HepG2 (cell line): Measurements from ENCODE around the gene UBC. TPM values are rescaled to one million over a fixed set of nuclear protein-coding genes. Genes with fewer than 3 reads are reported as not detected.
A peak's percentile ranks its signal among the peaks of the same experiment; 100 is the strongest.

ENCODE experiments used
- ARNT ChIP-seq: fragments of 450-650 bp; IDR thresholded peaks from 2 replicates; pipeline ENCODE4 v1.6.1; 2017
- MTA3 ChIP-seq: sonication (generic); formaldehyde crosslinking; IDR thresholded peaks from 2 replicates; pipeline ENCODE4 v1.4.0; 2020; ENCODE audit warnings: missing genetic modification reagents
- NCOA2 ChIP-seq: sonication (generic); formaldehyde crosslinking; IDR thresholded peaks from 2 replicates; pipeline ENCODE4 v1.8.0; 2022; ENCODE audit warnings: inconsistent platforms
- PCBP2 ChIP-seq: fragments of 200-400 bp; formaldehyde crosslinking; optimal IDR thresholded peaks from 2 replicates; pipeline ENCODE3; 2018; ENCODE audit warnings: low read length, low read depth; ENCODE audit not compliant: poor library complexity, severe bottlenecking
- PLSCR1 ChIP-seq: sonication (generic); formaldehyde crosslinking; IDR thresholded peaks from 2 replicates; pipeline ENCODE4 v1.5.0; 2020; ENCODE audit warnings: missing genetic modification reagents, mild to moderate bottlenecking, borderline replicate concordance
- SKIL ChIP-seq: sonication (generic); formaldehyde crosslinking; IDR thresholded peaks from 2 replicates; pipeline ENCODE4 v1.8.0; 2022; ENCODE audit warnings: missing genetic modification reagents, mild to moderate bottlenecking, moderate library complexity, borderline replicate concordance
- SOX6 ChIP-seq, 2 experiments: fragments of 450-650 bp in 1 of 2; sonication (generic) in 1 of 2; formaldehyde crosslinking in 1 of 2; IDR thresholded peaks; 2 replicates each; pipeline versions ENCODE4 v1.4.0 to v1.6.1; 2017 to 2020; ENCODE audit warnings: antibody characterized with exemption in 1 of 2, mild to moderate bottlenecking in 1 of 2, missing genetic modification reagents in 1 of 2
- SP2 ChIP-seq: sonication (generic); formaldehyde crosslinking; IDR thresholded peaks from 2 replicates; pipeline ENCODE4 v1.5.1; 2020; ENCODE audit warnings: mild to moderate bottlenecking, missing genetic modification reagents
- TBP ChIP-seq: sonication (generic); formaldehyde crosslinking; IDR thresholded peaks from 2 replicates; pipeline ENCODE4 v1.5.0; 2020; ENCODE audit warnings: missing genetic modification reagents
- TEAD2 ChIP-seq: sonication (generic); formaldehyde crosslinking; IDR thresholded peaks from 2 replicates; pipeline ENCODE4 v1.9.0; 2021; ENCODE audit warnings: missing genetic modification reagents
- TFDP2 ChIP-seq: sonication (generic); formaldehyde crosslinking; IDR thresholded peaks from 2 replicates; pipeline ENCODE4 v1.4.0; 2020; ENCODE audit warnings: missing genetic modification reagents
- THAP8 ChIP-seq: sonication (generic); formaldehyde crosslinking; IDR thresholded peaks from 2 replicates; pipeline ENCODE4 v1.5.1; 2020; ENCODE audit warnings: missing genetic modification reagents, mild to moderate bottlenecking, borderline replicate concordance
- TOPORS ChIP-seq: sonication (generic); formaldehyde crosslinking; IDR thresholded peaks from 2 replicates; pipeline ENCODE4 v1.8.0; 2023; ENCODE audit warnings: mild to moderate bottlenecking, missing genetic modification reagents
- ZBTB7A ChIP-seq: sonication (generic); formaldehyde crosslinking; IDR thresholded peaks from 2 replicates; pipeline ENCODE4 v1.8.0; 2022; ENCODE audit warnings: mild to moderate bottlenecking, missing genetic modification reagents
- ZFP1 ChIP-seq: IDR thresholded peaks from 2 replicates; pipeline ENCODE4 v1.6.1; 2016
- ZNF414 ChIP-seq: sonication (generic); formaldehyde crosslinking; IDR thresholded peaks from 2 replicates; pipeline ENCODE4 v1.5.0; 2020; ENCODE audit warnings: missing genetic modification reagents
- ZNF547 ChIP-seq: sonication (generic); formaldehyde crosslinking; IDR thresholded peaks from 2 replicates; pipeline ENCODE4 v1.5.1; 2020; ENCODE audit warnings: mild to moderate bottlenecking, missing genetic modification reagents
- ZNF552 ChIP-seq: sonication (generic); formaldehyde crosslinking; IDR thresholded peaks from 2 replicates; pipeline ENCODE4 v1.9.0; 2022; ENCODE audit warnings: missing genetic modification reagents, mild to moderate bottlenecking, borderline replicate concordance
- ZNF691 ChIP-seq: sonication (generic); formaldehyde crosslinking; IDR thresholded peaks from 2 replicates; pipeline ENCODE4 v1.4.0; 2020; ENCODE audit warnings: missing genetic modification reagents, low read depth, mild to moderate bottlenecking, borderline replicate concordance
- ZNF772 ChIP-seq: sonication (generic); formaldehyde crosslinking; IDR thresholded peaks from 2 replicates; pipeline ENCODE4 v1.5.0; 2020; ENCODE audit warnings: mild to moderate bottlenecking, missing genetic modification reagents
- ZSCAN29 ChIP-seq: sonication (generic); formaldehyde crosslinking; conservative IDR thresholded peaks from 2 replicates; pipeline ENCODE4 v1.4.0; 2020; ENCODE audit warnings: mild to moderate bottlenecking, missing genetic modification reagents
- polyA plus RNA-seq, 8 experiments: library from polyadenylated mRNA; depleted of rRNA in 3 of 8; stranded (reverse) in 7 of 8; unstranded in 1 of 8; fragments of >200 nt; fragmentation: Illumina TruSeq in 4 of 8; extraction: Trizol in 4 of 8; gene quantifications; 2 replicates each; pipeline versions ENCODE4 v1.2.1 to v1.2.3, GENCODE V29; 2011 to 2016; ENCODE audit warnings: low read depth in 4 of 8, missing spikeins in 1 of 8, mixed read lengths in 1 of 8; ENCODE audit not compliant: insufficient read depth in 1 of 8
- total RNA-seq, 5 experiments: library from RNA; depleted of rRNA; stranded (reverse); fragments of >200 nt; fragmentation: Illumina TruSeq; extraction: Trizol; gene quantifications; 2 replicates each; pipeline ENCODE4 v1.2.3, GENCODE V29; 2016; ENCODE audit warnings: low read depth in 1 of 5

The UBC gene
- total and polyA plus RNA-seq, 2 of the 13 experiments (the other 11 are each of a cell fraction or from before 2014, with no cell fraction given): 805 to 1,432 TPM

GRCh38 chr12:124939421-124940142 is 25.1 kb upstream of the UBC start (continued):
- TF ChIP-seq THAP8 (peak; percentile 82; the same call in 1 of the 2 replicates), SOX6 (IDR thresholded peaks at IDR 0.05) (no peak), SOX6 (CRISPR knock-in tag; IDR thresholded peaks at IDR 0.05) (peak; percentile 59; the same call in 1 of the 2 replicates), TOPORS (CRISPR knock-in tag) (peak; percentile 94; the same call in 1 of the 2 replicates), NCOA2 (CRISPR knock-in tag) (no peak; the same call in 1 of the 2 replicates), PCBP2 (no peak), ZNF547 (CRISPR knock-in tag) (no peak; the same call in 1 of the 2 replicates), SKIL (peak; percentile 56; the same call in 1 of the 2 replicates), ZNF772 (peak; percentile 87), ZNF552 (CRISPR knock-in tag) (peak; percentile 63; the same call in 1 of the 2 replicates), TBP (no peak), TEAD2 (0 out of 2 replicates have a peak, but pooled peaks have one; percentile 13), PLSCR1 (CRISPR knock-in tag) (no peak), ZBTB7A (CRISPR knock-in tag) (0 out of 2 replicates have a peak, but pooled peaks have one; percentile 62), TFDP2 (CRISPR knock-in tag) (0 out of 2 replicates have a peak, but pooled peaks have one; percentile 49), ZFP1 (peak; percentile 85), ZSCAN29 (CRISPR knock-in tag) (peak; percentile 86; the same call in 1 of the 2 replicates), SP2 (CRISPR knock-in tag) (0 out of 2 replicates have a peak, but pooled peaks have one; percentile 32), ZNF414 (CRISPR knock-in tag) (peak; percentile 84), ARNT (no peak), ZNF691 (CRISPR knock-in tag) (peak; percentile 76; the same call in 1 of the 2 replicates), MTA3 (CRISPR knock-in tag) (no peak)
